Measurements from ENCODE around the gene LDLRAD4.

The LDLRAD4 gene

GRCh38 chr18:13522256-13522655 is 303.7 kb downstream of the LDLRAD4 start:
- Histone ChIP-seq H3K27me3 (ENCODE audit: low read length) (no peaks in the 10 kb centered on the region), H3K4me2 (ENCODE audit: low read depth, low read length, poor library complexity, severe bottlenecking) (no peak overlapping the region), H3K9ac (ENCODE audit: low read length) (no peak overlapping the region), H3K79me2 (ENCODE audit: insufficient read depth, low read length) (no peaks in the 10 kb centered on the region), H2AFZ (ENCODE audit: low read depth, low read length, severe bottlenecking) (no peak overlapping the region), H3K9me3 (ENCODE audit: insufficient read depth, low read length) (no peaks in the 10 kb centered on the region), H3K27ac (ENCODE audit: low read depth, low read length) (no peak overlapping the region), H3K4me3 (ENCODE audit: insufficient read depth, low read length, poor library complexity, severe bottlenecking) (no peak overlapping the region), H3K36me3 (ENCODE audit: low read length) (no peaks in the 10 kb centered on the region), H3F3A (ENCODE audit: insufficient read depth) (no peaks in the 10 kb centered on the region), H4K20me1 (ENCODE audit: low read depth, low read length) (no peaks in the 10 kb centered on the region), H3K9me2 (replicated peaks; ENCODE audit: insufficient read depth, low read length) (no peaks in the 10 kb centered on the region)
- TF ChIP-seq EZH2phosphoT487 (conservative IDR thresholded peaks at IDR 0.05; ENCODE audit: low read length) = no peak
- TF ChIP-seq CTCF (IDR thresholded peaks at IDR 0.05; ENCODE audit: insufficient read depth, low read length, poor library complexity, severe bottlenecking) = no peak

GRCh38 chr18:13522861-13523660 is 304.5 kb downstream of the LDLRAD4 start:
- Histone ChIP-seq H3K36me3 (ENCODE audit: low read length) (no peaks in the 10 kb centered on the region), H3K27me3 (ENCODE audit: low read length) (no peaks in the 10 kb centered on the region), H3K9ac (ENCODE audit: low read length) (no peak overlapping the region), H3K4me2 (ENCODE audit: low read depth, low read length, poor library complexity, severe bottlenecking) (no peak overlapping the region), H3K79me2 (ENCODE audit: insufficient read depth, low read length) (no peaks in the 10 kb centered on the region), H3F3A (ENCODE audit: insufficient read depth) (no peaks in the 10 kb centered on the region), H4K20me1 (ENCODE audit: low read depth, low read length) (no peaks in the 10 kb centered on the region), H2AFZ (ENCODE audit: low read depth, low read length, severe bottlenecking) (no peak overlapping the region), H3K27ac (ENCODE audit: low read depth, low read length) (no peak overlapping the region), H3K9me2 (replicated peaks; ENCODE audit: insufficient read depth, low read length) (no peaks in the 10 kb centered on the region), H3K4me3 (ENCODE audit: insufficient read depth, low read length, poor library complexity, severe bottlenecking) (no peak overlapping the region), H3K9me3 (ENCODE audit: insufficient read depth, low read length) (no peaks in the 10 kb centered on the region)
- TF ChIP-seq CTCF (IDR thresholded peaks at IDR 0.05; ENCODE audit: insufficient read depth, low read length, poor library complexity, severe bottlenecking) = no peak
- TF ChIP-seq EZH2phosphoT487 (conservative IDR thresholded peaks at IDR 0.05; ENCODE audit: low read length) = no peak

GRCh38 chr18:13524054-13524453 is 305.5 kb downstream of the LDLRAD4 start:
- H3F3A ChIP-seq (ENCODE audit: insufficient read depth) = no peaks in the 10 kb centered on the region
- TF ChIP-seq CTCF (IDR thresholded peaks at IDR 0.05; ENCODE audit: insufficient read depth, low read length, poor library complexity, severe bottlenecking) (no peak), EZH2phosphoT487 (conservative IDR thresholded peaks at IDR 0.05; ENCODE audit: low read length) (no peak)

More at GRCh38 chr18:13524054-13524453, 305.5 kb downstream of the LDLRAD4 start:
- Histone ChIP-seq H3K27me3 (ENCODE audit: low read length) (no peaks in the 10 kb centered on the region), H4K20me1 (ENCODE audit: low read depth, low read length) (no peaks in the 10 kb centered on the region), H3K36me3 (ENCODE audit: low read length) (no peaks in the 10 kb centered on the region), H3K27ac (ENCODE audit: low read depth, low read length) (no peak overlapping the region), H3K9me3 (ENCODE audit: insufficient read depth, low read length) (no peaks in the 10 kb centered on the region), H3K4me2 (ENCODE audit: low read depth, low read length, poor library complexity, severe bottlenecking) (no peak overlapping the region), H3K79me2 (ENCODE audit: insufficient read depth, low read length) (no peaks in the 10 kb centered on the region), H3K9me2 (replicated peaks; ENCODE audit: insufficient read depth, low read length) (no peaks in the 10 kb centered on the region), H2AFZ (ENCODE audit: low read depth, low read length, severe bottlenecking) (no peak overlapping the region), H3K4me3 (ENCODE audit: insufficient read depth, low read length, poor library complexity, severe bottlenecking) (no peak overlapping the region), H3K9ac (ENCODE audit: low read length) (no peak overlapping the region)

Data from SU-DHL-6 (cell line).